ENCODE measurements around the gene AQP12B. TPM values are rescaled to one million over a fixed set of nuclear protein-coding genes. Genes with fewer than 3 reads are reported as not detected.
"Not testable (repeated sequence)": the region's sequence is repeated elsewhere in the genome, so short reads cannot be mapped to it uniquely, and the experiment has no call there.

AQP12B gene
- total RNA-seq, 2 experiments from 2014 or later = not detected

DNA sequence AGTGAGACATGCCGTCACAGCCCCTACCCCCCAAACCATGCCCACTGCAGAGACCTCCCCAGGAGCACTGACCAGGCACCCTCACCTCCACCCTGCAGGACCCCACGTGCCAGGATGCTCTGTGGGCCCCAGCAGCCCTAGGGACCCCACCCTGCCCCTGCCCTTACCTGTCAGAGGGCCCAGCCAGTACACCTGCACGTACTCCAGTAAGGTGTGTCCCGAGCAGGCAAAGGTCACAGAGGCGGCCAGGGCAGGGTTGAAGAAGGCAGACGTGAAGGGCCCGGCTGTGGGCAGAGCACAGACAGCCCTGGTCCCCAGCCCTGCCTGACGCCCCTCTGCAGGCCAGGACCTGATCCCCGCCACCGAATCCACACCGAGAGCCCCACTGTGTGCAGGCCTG is 2.5 kb downstream of the AQP12B start:
- DNase-seq; H3K36me3 Mint-ChIP-seq (ENCODE audit: low read depth): not testable (repeated sequence)

DNA sequence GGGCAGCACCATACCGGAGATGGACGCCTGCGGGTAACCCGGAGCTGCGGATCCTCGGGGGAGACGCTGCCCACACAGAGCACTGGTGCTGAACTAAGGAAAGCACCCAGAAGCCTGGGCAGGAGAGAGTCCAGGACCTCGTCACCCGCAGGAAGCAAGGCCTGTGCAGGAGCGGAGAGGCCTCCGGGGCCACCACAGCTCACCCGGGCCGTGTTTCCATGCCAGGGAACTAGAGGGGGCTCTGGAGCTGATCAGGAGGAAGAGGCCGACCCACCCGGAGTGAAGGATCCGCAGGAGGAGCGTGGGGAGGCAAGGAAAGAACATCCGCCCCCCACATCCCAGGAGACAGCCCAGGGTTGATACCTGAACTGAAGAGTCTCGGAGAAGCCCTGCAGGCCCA is 3.8 kb downstream of the AQP12B start:
- H3K4me1 Mint-ChIP-seq (ENCODE audit: low read depth); H3K27ac ChIP-seq (ENCODE audit: low read depth in 1 of 2, low read length in 2 of 2); H3K4me3 Mint-ChIP-seq; intact Hi-C loops (cut with DNase I, micrococcal nuclease); H3K9me3 Mint-ChIP-seq; H3K9me3 ChIP-seq (ENCODE audit: control insufficient read depth in 1 of 2, insufficient read depth in 1 of 2, low read length in 2 of 2); H3K27ac Mint-ChIP-seq; H3K4me3 ChIP-seq (ENCODE audit: low read length); DNase-seq; H3K36me3 ChIP-seq (ENCODE audit: insufficient read depth, low read length); H3K27me3 Mint-ChIP-seq; H3K4me1 ChIP-seq (ENCODE audit: insufficient read depth, low read length); POLR2A ChIA-PET; H3K27me3 ChIP-seq (ENCODE audit: control insufficient read depth in 1 of 2, insufficient read depth in 2 of 2, low read length in 2 of 2); ATAC-seq (ENCODE audit: poor library complexity); CTCF ChIA-PET; H3K36me3 Mint-ChIP-seq (ENCODE audit: low read depth): not testable (repeated sequence)

More for the DNA sequence above, 2.5 kb downstream of the AQP12B start:
- H3K27ac ChIP-seq (ENCODE audit: low read depth in 1 of 2, low read length in 2 of 2); H3K9me3 ChIP-seq (ENCODE audit: control insufficient read depth in 1 of 2, insufficient read depth in 1 of 2, low read length in 2 of 2); ATAC-seq (ENCODE audit: poor library complexity); H3K4me1 Mint-ChIP-seq (ENCODE audit: low read depth); H3K27ac Mint-ChIP-seq; H3K4me1 ChIP-seq (ENCODE audit: insufficient read depth, low read length); H3K27me3 Mint-ChIP-seq; H3K27me3 ChIP-seq (ENCODE audit: control insufficient read depth in 1 of 2, insufficient read depth in 2 of 2, low read length in 2 of 2); H3K36me3 ChIP-seq (ENCODE audit: insufficient read depth, low read length); H3K4me3 ChIP-seq (ENCODE audit: low read length); H3K4me3 Mint-ChIP-seq; CTCF ChIA-PET; POLR2A ChIA-PET; intact Hi-C loops (cut with DNase I, micrococcal nuclease); H3K9me3 Mint-ChIP-seq: not testable (repeated sequence)

DNA sequence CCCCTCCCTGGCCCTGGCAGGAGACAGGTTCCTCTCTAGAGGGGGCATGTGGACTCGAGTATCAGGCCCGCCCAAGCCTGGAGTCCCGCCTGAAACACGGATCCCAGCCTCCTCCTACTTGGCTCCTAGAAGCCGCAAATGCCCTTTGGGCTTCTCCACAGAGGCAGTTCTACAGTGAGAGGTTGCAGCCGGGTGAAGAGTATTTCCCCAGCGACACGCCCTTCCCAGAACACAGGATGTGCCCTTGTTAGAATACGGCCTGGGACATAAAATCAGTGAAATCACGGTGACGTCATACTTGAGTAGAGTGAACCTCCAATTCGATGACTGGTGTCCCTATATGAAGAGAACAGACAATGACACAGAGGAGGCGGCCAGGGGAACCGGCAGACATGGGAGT is 4.6 kb downstream of the AQP12B start:
- H3K36me3 ChIP-seq (ENCODE audit: insufficient read depth, low read length); POLR2A ChIA-PET; H3K27ac Mint-ChIP-seq; intact Hi-C loops (cut with DNase I, micrococcal nuclease); H3K27me3 ChIP-seq (ENCODE audit: control insufficient read depth in 1 of 2, insufficient read depth in 2 of 2, low read length in 2 of 2); H3K4me1 ChIP-seq (ENCODE audit: insufficient read depth, low read length); H3K27me3 Mint-ChIP-seq; H3K4me3 Mint-ChIP-seq; H3K36me3 Mint-ChIP-seq (ENCODE audit: low read depth); ATAC-seq (ENCODE audit: poor library complexity); DNase-seq; H3K9me3 ChIP-seq (ENCODE audit: control insufficient read depth in 1 of 2, insufficient read depth in 1 of 2, low read length in 2 of 2); H3K4me1 Mint-ChIP-seq (ENCODE audit: low read depth); H3K4me3 ChIP-seq (ENCODE audit: low read length); H3K9me3 Mint-ChIP-seq; H3K27ac ChIP-seq (ENCODE audit: low read depth in 1 of 2, low read length in 2 of 2); CTCF ChIA-PET: not testable (repeated sequence)

DNA sequence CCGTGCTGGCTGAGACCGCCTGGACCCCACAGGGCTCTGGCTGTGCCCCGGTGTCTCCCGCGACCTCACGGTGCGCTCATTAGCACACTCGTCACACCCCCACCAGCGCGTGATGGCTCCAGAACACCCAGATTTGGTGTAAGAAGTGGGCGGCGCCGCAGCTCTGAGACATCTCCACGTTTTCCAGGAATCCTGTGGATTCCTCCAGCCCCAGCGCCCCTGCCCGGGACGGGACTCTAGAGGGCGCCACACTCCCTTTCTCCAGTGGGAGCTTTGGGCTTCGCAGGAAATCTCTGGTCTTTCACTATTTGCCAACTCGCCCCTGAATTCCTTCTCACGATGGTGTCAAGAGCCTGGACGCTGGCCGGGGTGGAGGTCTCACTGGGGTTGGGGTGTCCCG is 7.3 kb downstream of the AQP12B start:
- intact Hi-C loops (cut with DNase I, micrococcal nuclease) = not testable (repeated sequence)

GRCh38 chr2:240674461-240675184 is 8.1 kb downstream of the AQP12B start:
- H3K9me3 ChIP-seq (ENCODE audit: control insufficient read depth in 1 of 2, insufficient read depth in 1 of 2, low read length in 2 of 2); H3K4me1 Mint-ChIP-seq (ENCODE audit: low read depth); H3K4me3 Mint-ChIP-seq; H3K4me3 ChIP-seq (ENCODE audit: low read length); DNase-seq; H3K9me3 Mint-ChIP-seq; POLR2A ChIA-PET; H3K27me3 ChIP-seq (ENCODE audit: control insufficient read depth in 1 of 2, insufficient read depth in 2 of 2, low read length in 2 of 2); H3K27ac Mint-ChIP-seq; H3K36me3 ChIP-seq (ENCODE audit: insufficient read depth, low read length); H3K36me3 Mint-ChIP-seq (ENCODE audit: low read depth); H3K27ac ChIP-seq (ENCODE audit: low read depth in 1 of 2, low read length in 2 of 2); intact Hi-C loops (cut with DNase I, micrococcal nuclease); H3K4me1 ChIP-seq (ENCODE audit: insufficient read depth, low read length); ATAC-seq (ENCODE audit: poor library complexity); CTCF ChIA-PET: not testable (repeated sequence)
- H3K27me3 Mint-ChIP-seq = peaks cover 23% of the 10 kb centered on the region

More for the DNA sequence above, 7.3 kb downstream of the AQP12B start:
- DNase-seq; H3K9me3 Mint-ChIP-seq; ATAC-seq (ENCODE audit: poor library complexity); H3K4me1 Mint-ChIP-seq (ENCODE audit: low read depth); H3K4me1 ChIP-seq (ENCODE audit: insufficient read depth, low read length); H3K4me3 Mint-ChIP-seq; CTCF ChIA-PET; H3K9me3 ChIP-seq (ENCODE audit: control insufficient read depth in 1 of 2, insufficient read depth in 1 of 2, low read length in 2 of 2); H3K27ac ChIP-seq (ENCODE audit: low read depth in 1 of 2, low read length in 2 of 2); H3K4me3 ChIP-seq (ENCODE audit: low read length); H3K27me3 ChIP-seq (ENCODE audit: control insufficient read depth in 1 of 2, insufficient read depth in 2 of 2, low read length in 2 of 2); H3K27ac Mint-ChIP-seq; H3K36me3 ChIP-seq (ENCODE audit: insufficient read depth, low read length); POLR2A ChIA-PET; H3K36me3 Mint-ChIP-seq (ENCODE audit: low read depth): not testable (repeated sequence)
- H3K27me3 Mint-ChIP-seq = peaks cover 16% of the 10 kb centered on the region

Measured in CD4-positive, alpha-beta T cell (primary cell).